Endothelial cell of umbilical vein (primary cell): ENCODE results near the gene MATR3. TPM values are rescaled to one million over a fixed set of nuclear protein-coding genes. Genes with fewer than 3 reads are reported as not detected.

ENCODE experiments used
- BruUV-seq: library from RNA; stranded (reverse); fragments of 400-500 nt; replicated peaks from 2 replicates; lab custom pipeline; 2021; lab: Mats Ljungman, UMichigan
- CTCF ChIA-PET: fragments of 300-600, 350-600 bp; sonication (Branson Sonifier 250); formaldehyde crosslinking; loops from one replicate; lab custom pipeline; 2021; ENCODE audit warnings: antibody characterized with exemption, inconsistent platforms; lab: Charles Lee
- POLR2A ChIA-PET: fragments of 300-600, 350-600 bp; sonication (Branson Sonifier 250); formaldehyde crosslinking; loops from one replicate; lab custom pipeline; 2021; ENCODE audit warnings: antibody characterized with exemption, inconsistent platforms; lab: Charles Lee
- DNase-seq: peaks from one replicate; pipeline ENCODE4 v3.0.0-alpha.2; 2011; ENCODE audit warnings: low read depth, low spot score
- FAIRE-seq: peaks from 2 replicates; lab custom pipeline; 2011; peaks lifted over from hg19 to GRCh38; lab: Jason Lieb, UNC
- H2AFZ ChIP-seq: 2 replicates; pipeline ENCODE4 v1.6.0; 2012; ENCODE audit warnings: low read depth, low read length, control low read depth, inconsistent platforms
- H3K27ac ChIP-seq: 2 replicates; pipeline ENCODE4 v1.5.1; 2011; ENCODE audit warnings: low read depth, mild to moderate bottlenecking, control low read depth, low read length, moderate library complexity; ENCODE audit not compliant: insufficient read depth
- H3K27me3 ChIP-seq, 2 experiments: 2 replicates each; pipeline versions ENCODE4 v1.6.0 to v1.6.1; 2011; ENCODE audit warnings: low read length in 2 of 2, mixed read lengths in 1 of 2; ENCODE audit not compliant: control insufficient read depth in 2 of 2, insufficient read depth in 2 of 2
- H3K36me3 ChIP-seq, 2 experiments: 2 replicates in 1 of 2; 3 replicates in 1 of 2; pipeline ENCODE4 v1.5.1; 2011; ENCODE audit warnings: low read length in 2 of 2, mild to moderate bottlenecking in 1 of 2, moderate library complexity in 1 of 2; ENCODE audit not compliant: control insufficient read depth in 2 of 2, insufficient read depth in 2 of 2; ENCODE audit errors: extremely low read depth in 1 of 2
- H3K4me1 ChIP-seq: 3 replicates; pipeline ENCODE4 v1.5.1; 2011; ENCODE audit warnings: mild to moderate bottlenecking, low read length; ENCODE audit not compliant: control insufficient read depth, insufficient read depth; ENCODE audit errors: extremely low read depth
- H3K4me2 ChIP-seq: 2 replicates; pipeline ENCODE4 v1.6.1; 2011; ENCODE audit warnings: low read length, control low read depth, mixed read lengths; ENCODE audit not compliant: insufficient read depth
- H3K4me3 ChIP-seq, 3 experiments: fragments of 200-600 bp in 1 of 3; sonication (generic), shearing (Covaris generic) in 1 of 3; replicated peaks in 1 of 3; 2 replicates each; pipeline ENCODE4 v1.5.1; 2011 to 2016; ENCODE audit warnings: control low read depth in 3 of 3, low read length in 3 of 3, mild to moderate bottlenecking in 2 of 3, inconsistent platforms in 1 of 3, low read depth in 1 of 3, moderate library complexity in 1 of 3; ENCODE audit not compliant: insufficient read depth in 1 of 3
- H3K79me2 ChIP-seq: 2 replicates; pipeline ENCODE4 v1.6.0; 2012; ENCODE audit warnings: low read length, inconsistent platforms; ENCODE audit not compliant: control insufficient read depth, insufficient read depth
- H3K9ac ChIP-seq: replicated peaks from 2 replicates; pipeline ENCODE3; 2011; ENCODE audit warnings: low read length, control low read depth; ENCODE audit not compliant: insufficient read depth; ENCODE audit errors: extremely low read depth
- H3K9me1 ChIP-seq: replicated peaks from 3 replicates; pipeline ENCODE4 v1.6.0; 2011; ENCODE audit warnings: mild to moderate bottlenecking, low read length; ENCODE audit not compliant: control insufficient read depth, insufficient read depth; ENCODE audit errors: extremely low read depth
- H3K9me3 ChIP-seq: replicated peaks from 2 replicates; pipeline ENCODE4 v1.5.1; 2012; ENCODE audit warnings: low read length, inconsistent platforms; ENCODE audit not compliant: control insufficient read depth, insufficient read depth
- H4K20me1 ChIP-seq: replicated peaks from 2 replicates; pipeline ENCODE3; 2011; ENCODE audit warnings: mild to moderate bottlenecking, low read length; ENCODE audit not compliant: control insufficient read depth, insufficient read depth; ENCODE audit errors: extremely low read depth
- EZH2 ChIP-seq: IDR thresholded peaks from 2 replicates; pipeline ENCODE4 v1.6.1; 2012; ENCODE audit warnings: borderline replicate concordance, low read depth, mild to moderate bottlenecking, moderate library complexity, low read length, inconsistent platforms; ENCODE audit not compliant: severe bottlenecking
- FOS ChIP-seq: IDR thresholded peaks from 2 replicates; pipeline ENCODE4 v1.6.1; 2011; ENCODE audit warnings: mild to moderate bottlenecking, low read length, moderate library complexity, borderline replicate concordance; ENCODE audit not compliant: insufficient read depth
- GATA2 ChIP-seq: IDR thresholded peaks from 2 replicates; pipeline ENCODE4 v1.7.0; 2011; ENCODE audit warnings: low read depth, mild to moderate bottlenecking, moderate library complexity, mixed read lengths, low read length; ENCODE audit not compliant: insufficient read length, insufficient read depth
- JUN ChIP-seq: IDR thresholded peaks from 2 replicates; pipeline ENCODE4 v1.6.1; 2011; ENCODE audit warnings: borderline replicate concordance, low read depth; ENCODE audit not compliant: insufficient read length, insufficient read depth
- MYC ChIP-seq: IDR thresholded peaks from one replicate; pipeline ENCODE4 v1.6.1; 2011; ENCODE audit warnings: mild to moderate bottlenecking, low read depth, low read length
- POLR2A ChIP-seq: IDR thresholded peaks from 2 replicates; pipeline ENCODE4 v1.6.1; 2012; ENCODE audit warnings: low read depth, mild to moderate bottlenecking, control low read depth, low read length
- POLR2AphosphoS5 ChIP-seq: IDR thresholded peaks from 2 replicates; pipeline ENCODE4 v1.6.1; 2012; ENCODE audit warnings: low read depth, mild to moderate bottlenecking, control low read depth, low read length, moderate library complexity; ENCODE audit not compliant: insufficient read depth
- dilution Hi-C: fragments of 300-500 bp; cut with MboI; formaldehyde crosslinking; loops from one replicate; pipeline ENCODE4 v1.15.0; 2019; ENCODE audit warnings: low sequenced_read_pairs; ENCODE audit not compliant: extremely low pct_ligation_motif_present
- intact Hi-C: fragments of 100-400 bp; cut with micrococcal nuclease; formaldehyde crosslinking; loops from one replicate; pipeline ENCODE4 v1.10.0; 2022
- polyA plus RNA-seq, 4 experiments: library from polyadenylated mRNA; depleted of rRNA in 3 of 4; stranded (reverse) in 3 of 4; unstranded in 1 of 4; fragments of >200 nt; gene quantifications; 2 replicates each; pipeline versions ENCODE4 v1.2.1 to v1.2.3, GENCODE V29; 2011 to 2012; ENCODE audit warnings: missing spikeins in 1 of 4
- total RNA-seq: library from RNA; stranded (reverse); gene quantifications from 2 replicates; pipeline ENCODE4 v1.2.3, GENCODE V29; 2021
- TF ChIP-seq, protein P1 (sequence below): IDR thresholded peaks from 2 replicates; pipeline ENCODE4 v1.6.1; 2011; ENCODE audit not compliant: insufficient read depth, insufficient read length
- TF ChIP-seq, protein P2 (sequence below), 2 donors: IDR thresholded peaks; 1 replicate in 1 of 2; 2 replicates in 1 of 2; pipeline ENCODE4 v1.5.1; 2011; ENCODE audit warnings: low read length in 2 of 2, mild to moderate bottlenecking in 2 of 2, moderate library complexity in 2 of 2, control low read depth in 1 of 2, inconsistent platforms in 1 of 2, low read depth in 1 of 2; ENCODE audit not compliant: insufficient read depth in 1 of 2; ENCODE audit errors: extremely low read depth in 1 of 2

Gene MATR3
- total and polyA plus RNA-seq, 2 donors (not counting 3 experiments of a cell fraction or from before 2014, with no cell fraction given), result 64.0 to 158 TPM

DNA sequence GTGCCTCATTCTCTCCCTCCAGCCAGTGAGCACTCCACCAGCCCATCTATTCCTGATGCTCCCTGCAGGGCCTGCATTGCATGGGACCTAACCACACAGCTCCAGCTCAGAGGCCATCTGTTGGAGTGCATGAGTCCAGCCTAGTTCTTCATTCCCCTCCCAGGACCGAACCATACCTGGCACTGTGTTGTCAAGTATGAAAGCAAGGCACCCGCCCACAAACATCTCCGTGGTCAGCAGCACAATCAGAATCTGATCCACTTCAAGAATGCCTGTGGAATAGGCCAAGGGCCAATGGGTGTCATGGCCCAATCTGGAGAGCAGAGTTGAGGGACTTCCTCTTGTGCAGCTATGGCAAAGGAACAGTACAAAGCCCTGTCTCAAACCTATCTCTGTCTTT, 83.7 kb downstream of the MATR3 start:
- Histone ChIP-seq H3K27me3 (no peaks in the 10 kb centered on the region), H3K4me3 (no peak overlapping the region), H3K79me2 (no peaks in the 10 kb centered on the region), H3K9me3 (no peaks in the 10 kb centered on the region), H3K4me1 (no peaks in the 10 kb centered on the region), H3K36me3 (peaks cover 0 to 3% of the 10 kb centered on the region in 2 experiments), H3K9me1 (no peaks in the 10 kb centered on the region), H2AFZ (no peak overlapping the region), H3K9ac (no peak overlapping the region), H3K4me2 (no peak overlapping the region), H4K20me1 (no peaks in the 10 kb centered on the region), H3K27ac (no peak overlapping the region)
- BruUV-seq, result no TSS peak
- intact Hi-C loops (no loop called here), dilution Hi-C loops (no loop called here)
- FAIRE-seq, result no peak
- TF ChIP-seq POLR2AphosphoS5 (no peak), GATA2 (no peak), EZH2 (no peak), FOS (no peak), JUN (no peak), POLR2A (no peak), MYC (no peak)
- TF ChIP-seq, protein P1, sequence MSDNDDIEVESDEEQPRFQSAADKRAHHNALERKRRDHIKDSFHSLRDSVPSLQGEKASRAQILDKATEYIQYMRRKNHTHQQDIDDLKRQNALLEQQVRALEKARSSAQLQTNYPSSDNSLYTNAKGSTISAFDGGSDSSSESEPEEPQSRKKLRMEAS, result no peak
- TF ChIP-seq, protein P2, sequence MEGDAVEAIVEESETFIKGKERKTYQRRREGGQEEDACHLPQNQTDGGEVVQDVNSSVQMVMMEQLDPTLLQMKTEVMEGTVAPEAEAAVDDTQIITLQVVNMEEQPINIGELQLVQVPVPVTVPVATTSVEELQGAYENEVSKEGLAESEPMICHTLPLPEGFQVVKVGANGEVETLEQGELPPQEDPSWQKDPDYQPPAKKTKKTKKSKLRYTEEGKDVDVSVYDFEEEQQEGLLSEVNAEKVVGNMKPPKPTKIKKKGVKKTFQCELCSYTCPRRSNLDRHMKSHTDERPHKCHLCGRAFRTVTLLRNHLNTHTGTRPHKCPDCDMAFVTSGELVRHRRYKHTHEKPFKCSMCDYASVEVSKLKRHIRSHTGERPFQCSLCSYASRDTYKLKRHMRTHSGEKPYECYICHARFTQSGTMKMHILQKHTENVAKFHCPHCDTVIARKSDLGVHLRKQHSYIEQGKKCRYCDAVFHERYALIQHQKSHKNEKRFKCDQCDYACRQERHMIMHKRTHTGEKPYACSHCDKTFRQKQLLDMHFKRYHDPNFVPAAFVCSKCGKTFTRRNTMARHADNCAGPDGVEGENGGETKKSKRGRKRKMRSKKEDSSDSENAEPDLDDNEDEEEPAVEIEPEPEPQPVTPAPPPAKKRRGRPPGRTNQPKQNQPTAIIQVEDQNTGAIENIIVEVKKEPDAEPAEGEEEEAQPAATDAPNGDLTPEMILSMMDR (IDR thresholded peaks at IDR 0.05; ENCODE audit: extremely low read depth in 1 of 2, insufficient read depth in 1 of 2, low read depth in 1 of 2, low read length in 2 of 2), result no peak
- no peak for DNase-seq
- ChIA-PET CTCF (interaction anchor here (1.0 to 1.1 kb wide), 2 partner anchors 9 to 14 kb away, joined by 4 read pairs; no protein-coding TSS in a partner anchor), POLR2A (no interaction called here)
